ENCODE data around the gene EIF2S3. TPM values are rescaled to one million over a fixed set of nuclear protein-coding genes. Genes with fewer than 3 reads are reported as not detected.

The EIF2S3 gene
- 119 to 195 TPM (median 140 TPM) in 5 replicates for total RNA-seq (2022; extraction: Qiagen RNA extraction; ENCODE audit: low read depth)

DNA sequence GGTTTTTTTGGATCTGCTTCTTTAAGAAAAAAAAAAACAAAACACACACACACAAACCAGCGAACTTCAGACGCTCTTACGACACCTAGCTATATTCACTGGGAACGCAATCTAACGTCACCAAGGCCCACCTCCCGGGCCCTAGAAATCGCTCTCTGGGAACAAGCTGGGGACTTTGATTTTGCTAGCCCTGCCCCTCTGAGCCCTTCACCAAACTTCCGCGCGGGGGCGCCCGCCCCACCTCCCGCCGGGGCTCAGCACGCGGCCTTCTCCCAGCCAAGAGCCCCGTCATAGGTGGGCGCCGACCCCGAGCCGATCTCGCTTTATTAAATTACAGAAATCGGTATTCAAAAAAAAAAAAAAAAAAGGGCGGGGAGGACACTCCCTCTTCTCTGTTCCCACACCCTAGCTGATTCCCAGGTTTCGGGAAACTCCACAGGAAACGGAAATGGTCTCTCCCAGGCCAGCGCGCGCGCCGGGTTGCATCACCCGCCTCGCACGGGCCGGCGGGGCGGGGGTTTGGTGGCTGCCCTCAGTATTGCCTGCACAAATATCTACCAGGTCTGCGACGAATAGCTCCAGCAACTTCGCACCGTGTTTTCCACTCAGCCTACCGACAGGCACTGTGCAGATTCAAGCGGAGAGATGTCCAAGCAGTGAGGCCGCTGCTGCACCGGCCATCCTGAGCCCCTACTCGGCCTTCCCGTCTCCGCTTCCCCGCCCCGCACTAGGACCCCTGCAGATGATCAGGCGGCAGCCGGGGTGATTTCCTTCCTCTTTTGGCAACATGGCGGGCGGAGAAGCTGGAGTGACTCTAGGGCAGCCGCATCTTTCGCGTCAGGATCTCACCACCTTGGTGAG, at the start of gene EIF2S3:
Gene EIF2S3, plus strand, starts transcription at position 775 of the 861 bp plus-strand sequence. Its CDS starts 13 bp downstream, at position 788.

DNA sequence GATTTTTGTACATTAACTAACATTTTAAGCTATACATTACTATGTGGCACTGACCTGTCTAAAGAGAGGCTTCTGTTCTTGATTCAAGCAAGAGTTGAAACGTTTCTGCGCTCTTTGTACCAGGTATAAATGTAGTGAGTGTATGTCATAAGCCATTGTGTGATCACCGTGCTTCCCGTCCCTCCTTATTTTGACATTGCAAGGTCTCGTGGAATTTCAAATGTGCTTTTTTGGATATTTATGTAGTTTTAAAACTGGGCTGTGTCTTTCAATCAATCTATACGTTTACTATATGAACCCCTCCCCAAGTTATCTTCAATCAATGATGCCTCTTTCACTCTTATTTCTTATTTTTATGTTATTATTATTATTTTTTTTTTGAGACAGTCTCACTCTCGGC, 27.7 kb upstream of the EIF2S3 start, which contains the start of gene KLHL15:
Gene KLHL15, minus strand, starts transcription at position 101 of the 400 bp plus-strand sequence. CDS start 20,493 bp downstream, outside the sequence.

Other genes with a start within 250 kb of the EIF2S3 start
- gene APOO, start 147.0 kb upstream of the EIF2S3 start, total RNA-seq (2022; extraction: Qiagen RNA extraction; ENCODE audit: low read depth): 28.1 to 38.0 TPM (median 32.9 TPM) in 5 replicates
- gene CXorf58, start 146.9 kb upstream of the EIF2S3 start, total RNA-seq (2022; extraction: Qiagen RNA extraction; ENCODE audit: low read depth): 0.07 to 0.19 TPM (median 0.11 TPM) in 4 of 5 replicates, not detected in the other
- 3.4 to 4.6 TPM (median 3.7 TPM) in 5 replicates for gene KLHL15, start 27.8 kb upstream of the EIF2S3 start, total RNA-seq (2022; extraction: Qiagen RNA extraction; ENCODE audit: low read depth)
- 7.7 to 10.5 TPM (median 9.2 TPM) in 5 replicates for gene ZFX, start 94.8 kb downstream of the EIF2S3 start, total RNA-seq (2022; extraction: Qiagen RNA extraction; ENCODE audit: low read depth)

All from A549 treated with GW870086 at 1 μM for 4 hours (cell line).